Measurements from ENCODE around the gene CFAP97. TPM values are rescaled to one million over a fixed set of nuclear protein-coding genes. Genes with fewer than 3 reads are reported as not detected.
"Not testable (repeated sequence)": the region's sequence is repeated elsewhere in the genome, so short reads cannot be mapped to it uniquely, and the experiment has no call there.

CFAP97 gene
- total and polyA plus RNA-seq, 12 donors, result 3.3 to 20.9 (median 12.2) TPM

DNA sequence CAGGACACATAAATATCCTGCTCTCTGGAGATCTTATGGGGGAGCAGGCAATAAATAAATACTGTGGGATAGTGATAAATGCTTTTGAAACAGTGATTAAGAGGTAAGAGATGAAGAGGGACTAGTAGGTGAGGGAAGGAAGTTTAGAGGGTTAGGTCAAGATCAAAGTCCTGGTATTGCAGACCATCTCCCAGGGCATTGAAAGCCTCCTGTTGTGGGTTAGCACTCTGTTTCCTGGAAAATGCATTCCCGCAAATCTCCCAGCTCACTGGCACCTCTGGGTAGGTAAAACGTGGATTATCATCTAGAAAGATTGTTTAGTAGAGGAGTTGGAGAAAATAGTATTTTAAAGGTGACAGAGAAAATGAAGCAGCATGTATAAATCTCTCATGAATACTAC is 7.8 kb upstream of the CFAP97 start:
- 66% methylated on average over 2 of the region's 2 CpGs for WGBS, 2 donors
- peak overlapping the region in 5 of 10 donors; percentile 64 to 79 (median 72) for H3K4me3 ChIP-seq

GRCh38 chr4:185211035-185211434 is 7.2 kb upstream of the CFAP97 start:
- Histone ChIP-seq H3K27me3 (peaks cover 0 to 43% (median 0%) of the 10 kb centered on the region in 7 donors), H3K27ac (peak overlapping the region in 7 of 10 donors; percentile 65 to 91 (median 90)), H3K9me3 (no peaks in the 10 kb centered on the region), H3K4me3 (peak overlapping the region in 9 of 10 donors; percentile 54 to 94 (median 72)), H3K4me1 (peaks cover 0 to 32% (median 20%) of the 10 kb centered on the region in 9 donors), H3K36me3 (no peaks in the 10 kb centered on the region)
- TF ChIP-seq, protein P1, sequence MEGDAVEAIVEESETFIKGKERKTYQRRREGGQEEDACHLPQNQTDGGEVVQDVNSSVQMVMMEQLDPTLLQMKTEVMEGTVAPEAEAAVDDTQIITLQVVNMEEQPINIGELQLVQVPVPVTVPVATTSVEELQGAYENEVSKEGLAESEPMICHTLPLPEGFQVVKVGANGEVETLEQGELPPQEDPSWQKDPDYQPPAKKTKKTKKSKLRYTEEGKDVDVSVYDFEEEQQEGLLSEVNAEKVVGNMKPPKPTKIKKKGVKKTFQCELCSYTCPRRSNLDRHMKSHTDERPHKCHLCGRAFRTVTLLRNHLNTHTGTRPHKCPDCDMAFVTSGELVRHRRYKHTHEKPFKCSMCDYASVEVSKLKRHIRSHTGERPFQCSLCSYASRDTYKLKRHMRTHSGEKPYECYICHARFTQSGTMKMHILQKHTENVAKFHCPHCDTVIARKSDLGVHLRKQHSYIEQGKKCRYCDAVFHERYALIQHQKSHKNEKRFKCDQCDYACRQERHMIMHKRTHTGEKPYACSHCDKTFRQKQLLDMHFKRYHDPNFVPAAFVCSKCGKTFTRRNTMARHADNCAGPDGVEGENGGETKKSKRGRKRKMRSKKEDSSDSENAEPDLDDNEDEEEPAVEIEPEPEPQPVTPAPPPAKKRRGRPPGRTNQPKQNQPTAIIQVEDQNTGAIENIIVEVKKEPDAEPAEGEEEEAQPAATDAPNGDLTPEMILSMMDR (IDR thresholded peaks at IDR 0.05), result no peak
- no peak for ATAC-seq
- WGBS, 2 donors, result 49 to 57% methylated on average over 5 of the region's 5 CpGs
- no peak for DNase-seq
- intact Hi-C loops (cut with DNase I), result loop anchor here in 7 of 10 donors (5.0 to 10.0 kb wide), 4 partner anchors 46 to 186 kb away; partner anchors contain the start of genes ANKRD37 (in 4 of the 7) and LRP2BP (in 4 of the 7)

More for the DNA sequence above, 7.8 kb upstream of the CFAP97 start:
- no peaks in the 10 kb centered on the region for H3K36me3 ChIP-seq
- no peak overlapping the region for H3K27ac ChIP-seq
- peaks cover 0 to 37% (median 21%) of the 10 kb centered on the region in 9 donors for H3K4me1 ChIP-seq
- H3K27me3 ChIP-seq, result peaks cover 0 to 43% (median 0%) of the 10 kb centered on the region in 7 donors
- DNase-seq (no peak), ATAC-seq (no peak)
- TF ChIP-seq, protein P1 (IDR thresholded peaks at IDR 0.05), result no peak
- no peaks in the 10 kb centered on the region for H3K9me3 ChIP-seq
- intact Hi-C loops (cut with DNase I), result loop anchor here in 7 of 10 donors (5.0 to 10.0 kb wide), 4 partner anchors 46 to 186 kb away; partner anchors contain the start of genes ANKRD37 (in 4 of the 7) and LRP2BP (in 4 of the 7)

- TF ChIP-seq, protein P1 (IDR thresholded peaks at IDR 0.05), result no peak
- 0% methylated on average over 74 to 84 of the region's 84 CpGs for WGBS, 2 donors
- Histone ChIP-seq H3K9me3 (no peaks in the 10 kb centered on the region), H3K27ac (peak overlapping the region; percentile 65 to 91 (median 87)), H3K36me3 (no peaks in the 10 kb centered on the region), H3K4me1 (peaks cover 0 to 26% (median 20%) of the 10 kb centered on the region in 9 donors), H3K4me3 (peak overlapping the region; percentile 54 to 94 (median 70)), H3K27me3 (peaks cover 0 to 43% (median 0%) of the 10 kb centered on the region in 7 donors)
- DNase-seq (peak; percentile 54 to 58), ATAC-seq (peak; percentile 9 to 54 (median 37))
- intact Hi-C loops (cut with DNase I), result loop anchor here in 7 of 10 donors (5.0 to 10.0 kb wide), 4 partner anchors 47 to 187 kb away; partner anchors contain the start of genes ANKRD37 (in 4 of the 7) and LRP2BP (in 4 of the 7)
Observed at GRCh38 chr4:185210102-185210981, 6.5 kb upstream of the CFAP97 start.

- intact Hi-C loops (cut with DNase I), result loop anchor here in 9 of 10 donors (5.0 to 10.0 kb wide), 6 partner anchors 48 to 388 kb away; partner anchors contain the start of genes ANKRD37 (in 5 of the 9) and LRP2BP (in 5 of the 9)
- Histone ChIP-seq H3K27ac (peak overlapping the region; percentile 65 to 91 (median 87)), H3K4me1 (peaks cover 3 to 29% (median 22%) of the 10 kb centered on the region in 9 donors), H3K27me3 (peaks cover 0 to 43% (median 0%) of the 10 kb centered on the region in 7 donors), H3K4me3 (peak overlapping the region; percentile 54 to 94 (median 70))
- not testable (repeated sequence) for H3K36me3 ChIP-seq, DNase-seq, H3K9me3 ChIP-seq
- peak in 3 of 8 donors; percentile 0 to 43 (median 2) for ATAC-seq
- 0% methylated on average over 5 to 35 of the region's 39 CpGs for whole genome bisulfite sequencing, 2 donors
Observed at GRCh38 chr4:185209852-185210101, 6.0 kb upstream of the CFAP97 start.

Data from heart right ventricle (tissue), 16 donors.